Neutrophil (primary cell): ENCODE results near the gene SLC34A3.

Experiments used
- H3K27ac ChIP-seq: fragments of 200-600 bp; sonication (generic); 2 replicates; pipeline ENCODE4 v1.5.1; 2016; ENCODE audit warnings: mild to moderate bottlenecking, moderate library complexity
- H3K27me3 ChIP-seq: fragments of 200-600 bp; sonication (generic); 2 replicates; pipeline ENCODE4 v1.6.0; 2016; ENCODE audit warnings: mild to moderate bottlenecking
- H3K36me3 ChIP-seq: fragments of 200-600 bp; sonication (generic); 2 replicates; pipeline ENCODE4 v1.5.1; 2017
- H3K4me1 ChIP-seq, 2 experiments: fragments of 200-600 bp in 1 of 2; sonication (generic) in 1 of 2; 1 replicate in 1 of 2; 2 replicates in 1 of 2; pipeline versions ENCODE4 v1.5.1 to v1.6.1; 2013 to 2016; ENCODE audit warnings: low read depth in 1 of 2, low read length in 1 of 2, mild to moderate bottlenecking in 1 of 2, moderate library complexity in 1 of 2; ENCODE audit not compliant: control insufficient read depth in 1 of 2, insufficient read depth in 1 of 2
- H3K4me3 ChIP-seq, 2 experiments: fragments of 200-600 bp in 1 of 2; sonication (generic) in 1 of 2; 1 replicate in 1 of 2; 2 replicates in 1 of 2; pipeline ENCODE4 v1.5.1; 2013 to 2016; ENCODE audit warnings: low read depth in 1 of 2, low read length in 1 of 2, mild to moderate bottlenecking in 1 of 2, moderate library complexity in 1 of 2
- H3K9me3 ChIP-seq: fragments of 200-600 bp; sonication (generic); 2 replicates; pipeline ENCODE4 v1.5.1; 2016
- TF ChIP-seq, protein P1 (sequence below): fragments of 200-600 bp; sonication (generic); IDR thresholded peaks from 2 replicates; pipeline ENCODE4 v1.5.1; 2016; ENCODE audit warnings: antibody characterized with exemption

The SLC34A3 gene

DNA sequence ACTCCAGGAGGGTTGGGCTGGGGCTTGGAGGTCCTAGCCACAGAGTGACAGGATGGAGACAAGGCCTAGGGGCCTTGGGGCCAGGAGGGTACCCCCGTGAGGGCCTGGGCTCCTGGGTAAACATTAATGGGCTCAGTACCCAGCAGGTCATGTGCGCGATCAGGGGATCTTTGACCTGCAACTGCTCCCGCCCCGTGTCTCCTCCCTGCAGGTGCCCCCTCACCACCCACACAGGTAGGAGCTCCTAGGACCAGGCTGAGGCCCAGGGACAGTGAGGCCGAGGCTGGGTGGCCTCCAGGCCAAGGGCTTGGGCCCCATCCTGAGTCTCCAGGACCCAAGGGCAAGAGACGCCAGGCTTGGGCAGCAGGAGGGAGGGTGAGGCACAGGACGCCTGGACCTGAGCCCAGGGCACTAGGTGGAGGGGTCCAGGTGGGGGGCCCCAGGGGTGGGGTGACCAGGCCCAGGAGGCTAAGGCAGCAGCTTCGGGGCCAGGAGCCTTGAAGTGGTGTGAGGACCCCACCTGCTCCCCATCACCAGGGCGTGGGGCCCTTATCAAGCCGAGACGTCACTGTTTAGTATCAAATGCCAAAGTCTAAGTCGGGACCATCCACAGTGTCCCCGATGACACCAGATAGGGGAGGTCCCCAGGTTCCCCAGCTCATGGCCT, at the start of gene SLC34A3:
SLC34A3 (plus strand) TSS at position 197 of the 667 bp plus-strand sequence. CDS start 802 bp downstream, outside the sequence.
- TF ChIP-seq, protein P1, sequence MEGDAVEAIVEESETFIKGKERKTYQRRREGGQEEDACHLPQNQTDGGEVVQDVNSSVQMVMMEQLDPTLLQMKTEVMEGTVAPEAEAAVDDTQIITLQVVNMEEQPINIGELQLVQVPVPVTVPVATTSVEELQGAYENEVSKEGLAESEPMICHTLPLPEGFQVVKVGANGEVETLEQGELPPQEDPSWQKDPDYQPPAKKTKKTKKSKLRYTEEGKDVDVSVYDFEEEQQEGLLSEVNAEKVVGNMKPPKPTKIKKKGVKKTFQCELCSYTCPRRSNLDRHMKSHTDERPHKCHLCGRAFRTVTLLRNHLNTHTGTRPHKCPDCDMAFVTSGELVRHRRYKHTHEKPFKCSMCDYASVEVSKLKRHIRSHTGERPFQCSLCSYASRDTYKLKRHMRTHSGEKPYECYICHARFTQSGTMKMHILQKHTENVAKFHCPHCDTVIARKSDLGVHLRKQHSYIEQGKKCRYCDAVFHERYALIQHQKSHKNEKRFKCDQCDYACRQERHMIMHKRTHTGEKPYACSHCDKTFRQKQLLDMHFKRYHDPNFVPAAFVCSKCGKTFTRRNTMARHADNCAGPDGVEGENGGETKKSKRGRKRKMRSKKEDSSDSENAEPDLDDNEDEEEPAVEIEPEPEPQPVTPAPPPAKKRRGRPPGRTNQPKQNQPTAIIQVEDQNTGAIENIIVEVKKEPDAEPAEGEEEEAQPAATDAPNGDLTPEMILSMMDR, result no peak
- H3K4me1 ChIP-seq, result peaks cover 0 to 2% of the 10 kb centered on the region in 2 experiments
- H3K27ac ChIP-seq, result no peak within 1 kb of the TSS
- H3K4me3 ChIP-seq, result no peak within 1 kb of the TSS
- H3K36me3 ChIP-seq, result no peaks in the 10 kb centered on the region
- peaks cover 79% of the 10 kb centered on the region for H3K27me3 ChIP-seq
- H3K9me3 ChIP-seq, result no peaks in the 10 kb centered on the region

DNA sequence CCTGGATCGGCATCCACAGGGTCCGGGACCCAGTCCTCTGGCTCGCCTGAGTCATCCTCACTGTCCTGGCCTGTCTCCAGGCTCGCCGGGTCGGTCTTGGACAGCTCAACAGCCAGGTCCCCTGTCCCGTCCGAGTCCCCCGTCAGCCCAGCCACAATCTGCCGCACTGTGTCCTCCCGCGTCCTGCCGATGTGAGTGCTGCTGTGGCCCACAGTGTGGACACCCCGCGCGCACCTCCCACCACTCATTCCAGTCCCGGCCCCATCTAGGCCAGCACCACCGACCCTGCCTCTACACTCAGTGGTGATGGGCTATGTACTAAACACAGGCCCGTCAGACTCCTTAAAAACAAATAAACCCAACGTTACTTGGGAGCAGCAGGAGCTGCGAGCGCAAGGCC, 49.0 kb upstream of the SLC34A3 start:
- Histone ChIP-seq H3K4me1 (peaks cover 3 to 4% of the 10 kb centered on the region in 2 experiments), H3K4me3 (no peak overlapping the region), H3K36me3 (peaks cover 100% of the 10 kb centered on the region), H3K27me3 (no peaks in the 10 kb centered on the region), H3K27ac (no peak overlapping the region), H3K9me3 (no peaks in the 10 kb centered on the region)
- TF ChIP-seq, protein P1, result no peak

DNA sequence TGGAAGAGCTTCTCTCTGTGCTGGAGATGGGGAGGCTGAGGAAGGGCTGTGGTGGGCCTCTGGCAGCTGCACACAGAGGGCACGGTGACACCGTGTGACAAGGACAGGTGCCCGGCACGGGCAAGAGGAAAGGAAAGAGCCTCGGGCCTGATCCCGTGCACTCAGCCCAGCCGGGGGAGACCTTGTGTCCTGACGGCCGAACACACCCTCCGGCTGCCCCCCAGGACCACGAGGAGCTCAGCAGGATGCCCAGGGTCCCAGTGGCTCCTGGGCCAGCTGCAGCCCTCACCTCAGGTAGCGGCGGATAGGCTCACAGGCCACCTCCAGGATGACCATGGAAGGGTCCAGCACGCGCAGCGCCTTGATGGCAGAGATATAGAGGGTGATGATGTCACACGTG, 47.9 kb upstream of the SLC34A3 start:
- peaks cover 13 to 15% of the 10 kb centered on the region in 2 experiments for H3K4me1 ChIP-seq
- TF ChIP-seq, protein P1, result no peak
- no peaks in the 10 kb centered on the region for H3K9me3 ChIP-seq
- H3K36me3 ChIP-seq, result peaks cover 96% of the 10 kb centered on the region
- H3K27ac ChIP-seq, result no peak overlapping the region
- no peaks in the 10 kb centered on the region for H3K27me3 ChIP-seq
- H3K4me3 ChIP-seq, result no peak overlapping the region

DNA sequence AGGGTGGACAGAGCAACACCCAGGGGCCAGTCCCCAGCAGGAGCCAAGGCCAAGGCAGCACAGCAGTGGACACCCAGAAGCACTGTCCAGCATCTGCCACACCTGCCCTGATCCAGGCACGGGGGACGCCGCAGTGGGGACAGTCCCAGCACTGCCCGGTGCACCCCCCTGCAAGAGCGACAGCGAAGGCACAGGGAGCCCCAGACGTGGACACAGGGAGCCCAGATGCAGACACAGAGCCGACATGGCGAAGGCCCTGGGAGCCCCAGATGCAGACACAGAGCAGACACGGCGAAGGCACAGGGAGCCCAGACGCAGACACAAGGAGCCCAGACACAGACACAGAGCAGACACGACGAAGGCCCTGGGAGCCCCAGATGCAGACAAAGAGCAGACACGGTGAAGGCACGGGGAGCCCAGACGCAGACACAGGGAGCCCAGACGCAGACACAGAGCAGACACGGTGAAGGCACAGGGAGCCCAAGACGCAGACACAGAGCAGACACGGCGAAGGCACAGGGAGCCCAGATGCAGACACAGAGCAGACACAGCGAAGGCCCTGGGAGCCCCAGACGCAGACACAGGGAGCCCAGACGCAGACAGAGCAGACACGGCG, 46.6 kb upstream of the SLC34A3 start:
- Histone ChIP-seq H3K27ac (no peak overlapping the region), H3K36me3 (peaks cover 83% of the 10 kb centered on the region), H3K9me3 (no peaks in the 10 kb centered on the region), H3K4me1 (peaks cover 21 to 22% of the 10 kb centered on the region in 2 experiments), H3K27me3 (no peaks in the 10 kb centered on the region), H3K4me3 (no peak overlapping the region)
- TF ChIP-seq, protein P1, result no peak

DNA sequence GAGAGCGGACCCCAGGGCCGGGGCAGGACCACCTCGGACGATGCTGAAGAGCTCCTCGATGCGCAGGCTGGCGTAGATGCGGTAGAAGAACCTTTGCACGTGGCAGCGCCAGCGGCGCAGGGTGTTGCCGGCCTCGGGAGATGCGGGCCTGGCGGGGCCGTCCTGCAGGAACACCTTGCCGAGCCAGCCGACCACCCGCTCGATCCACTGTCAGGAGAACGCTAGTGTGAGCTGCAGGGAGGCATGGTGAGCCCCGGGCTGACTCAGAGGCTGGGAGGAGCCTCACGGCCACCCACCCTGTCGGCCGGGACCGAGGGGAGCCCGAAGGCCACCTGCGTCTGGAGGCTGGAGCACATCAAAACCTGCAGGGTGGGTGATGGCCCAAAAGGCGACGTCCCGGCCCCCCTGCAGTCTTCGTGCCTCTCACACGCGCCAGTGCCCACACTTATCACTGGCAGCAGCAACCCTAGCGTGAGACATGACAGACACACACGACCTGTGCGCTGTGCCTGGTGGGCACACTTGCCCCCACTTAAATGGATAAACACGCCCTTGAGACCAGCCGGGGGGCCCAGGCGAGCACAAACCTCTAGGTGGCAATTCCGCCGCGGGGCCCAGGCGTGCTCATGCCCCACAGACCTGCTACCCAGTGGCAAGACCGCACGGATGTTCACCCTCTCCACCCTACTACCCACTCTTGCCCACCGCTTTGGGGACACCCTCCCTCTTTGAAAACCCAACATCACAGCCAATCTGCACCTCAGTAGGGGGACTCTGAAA, 45.6 kb upstream of the SLC34A3 start:
- TF ChIP-seq, protein P1, result no peak
- Histone ChIP-seq H3K4me3 (no peak overlapping the region), H3K9me3 (no peaks in the 10 kb centered on the region), H3K36me3 (peaks cover 77% of the 10 kb centered on the region), H3K27me3 (no peaks in the 10 kb centered on the region), H3K4me1 (peaks cover 30 to 32% of the 10 kb centered on the region in 2 experiments), H3K27ac (no peak overlapping the region)
